Immature natural killer cell (primary cell): ENCODE results near the gene EXOC2. TPM values are rescaled to one million over a fixed set of nuclear protein-coding genes. Genes with fewer than 3 reads are reported as not detected.

Source experiments
- DNase-seq, 3 donors: peaks; one replicate each; pipeline ENCODE4 v3.0.0; 2022; ENCODE audit warnings: mixed read lengths in 1 of 3
- H3K27ac Mint-ChIP-seq, 6 donors: one replicate each; pipeline ENCODE4 v1.8.0; 2020; ENCODE audit warnings: mixed read lengths in 6 of 6, mild to moderate bottlenecking in 5 of 6, inconsistent platforms in 4 of 6, moderate library complexity in 3 of 6
- H3K27me3 Mint-ChIP-seq, 3 donors: one replicate each; pipeline ENCODE4 v1.8.0; 2020 to 2021; ENCODE audit warnings: low read depth in 3 of 3, mild to moderate bottlenecking in 3 of 3, mixed read lengths in 3 of 3, moderate library complexity in 3 of 3, inconsistent platforms in 1 of 3
- H3K36me3 Mint-ChIP-seq, 3 donors: one replicate each; pipeline ENCODE4 v1.8.0; 2020; ENCODE audit warnings: mixed read lengths in 3 of 3, inconsistent platforms in 2 of 3, mild to moderate bottlenecking in 2 of 3
- H3K4me1 Mint-ChIP-seq, 2 donors: one replicate each; pipeline ENCODE4 v1.8.0; 2020; ENCODE audit warnings: inconsistent platforms in 2 of 2, mild to moderate bottlenecking in 2 of 2, mixed read lengths in 2 of 2, moderate library complexity in 1 of 2
- H3K4me3 Mint-ChIP-seq, 5 donors: one replicate each; pipeline ENCODE4 v1.8.0; 2020; ENCODE audit warnings: mild to moderate bottlenecking in 5 of 5, mixed read lengths in 5 of 5, inconsistent platforms in 3 of 5, moderate library complexity in 3 of 5
- H3K9me3 Mint-ChIP-seq, 6 donors: one replicate each; pipeline ENCODE4 v1.8.0; 2020; ENCODE audit warnings: mild to moderate bottlenecking in 6 of 6, mixed read lengths in 6 of 6, inconsistent platforms in 4 of 6, moderate library complexity in 3 of 6
- polyA plus RNA-seq, 3 donors: library from polyadenylated mRNA; unstranded; fragments of 300-500 nt; fragmentation: Illumina TruSeq; gene quantifications; one replicate each; pipeline ENCODE4 v1.2.3, GENCODE V29; 2021

EXOC2 gene
- polyA plus RNA-seq, 3 donors from 2014 or later, result 23.8 to 33.8 (median 25.6) TPM

GRCh38 chr6:453152-453551 lies 239.8 kb downstream of the EXOC2 start:
- DNase-seq, result no peak
- Mint-ChIP-seq H3K4me1 (peaks cover 0 to 5% of the 10 kb centered on the region in 2 donors), H3K9me3 (peaks cover 0 to 2% (median 0%) of the 10 kb centered on the region in 6 donors), H3K27ac (no peak overlapping the region), H3K36me3 (peaks cover 0 to 6% (median 0%) of the 10 kb centered on the region in 3 donors), H3K4me3 (no peak overlapping the region), H3K27me3 (peaks cover 0 to 5% (median 2%) of the 10 kb centered on the region in 3 donors)

GRCh38 chr6:452301-453067 lies 240.5 kb downstream of the EXOC2 start:
- Mint-ChIP-seq H3K9me3 (peaks cover 0 to 2% (median 0%) of the 10 kb centered on the region in 6 donors), H3K27ac (no peak overlapping the region), H3K4me3 (no peak overlapping the region), H3K4me1 (peaks cover 0 to 5% of the 10 kb centered on the region in 2 donors), H3K36me3 (peaks cover 0 to 5% (median 0%) of the 10 kb centered on the region in 3 donors), H3K27me3 (peaks cover 0 to 8% (median 2%) of the 10 kb centered on the region in 3 donors)
- DNase-seq, result no peak

- H3K4me1 Mint-ChIP-seq, result peaks cover under 1 to 7% of the 10 kb centered on the region in 2 donors
- H3K9me3 Mint-ChIP-seq, result peaks cover 0 to 2% (median 0%) of the 10 kb centered on the region in 6 donors
- H3K27ac Mint-ChIP-seq, result no peak overlapping the region
- no peak overlapping the region for H3K4me3 Mint-ChIP-seq
- peaks cover 0 to 8% (median 2%) of the 10 kb centered on the region in 3 donors for H3K27me3 Mint-ChIP-seq
- no peak for DNase-seq
- no peaks in the 10 kb centered on the region for H3K36me3 Mint-ChIP-seq
Measured at GRCh38 chr6:451847-452246, 241.1 kb downstream of the EXOC2 start.

GRCh38 chr6:451336-451735 lies 241.6 kb downstream of the EXOC2 start:
- Mint-ChIP-seq H3K9me3 (peaks cover 0 to 2% (median 0%) of the 10 kb centered on the region in 6 donors), H3K4me1 (peaks cover 6 to 12% of the 10 kb centered on the region in 2 donors), H3K36me3 (no peaks in the 10 kb centered on the region), H3K27me3 (peaks cover 0 to 8% (median 2%) of the 10 kb centered on the region in 3 donors), H3K4me3 (no peak overlapping the region), H3K27ac (no peak overlapping the region)
- no peak for DNase-seq

- H3K36me3 Mint-ChIP-seq, result no peaks in the 10 kb centered on the region
- H3K27me3 Mint-ChIP-seq, result peaks cover 2 to 8% (median 4%) of the 10 kb centered on the region in 3 donors
- H3K4me3 Mint-ChIP-seq, result no peak overlapping the region
- no peak overlapping the region for H3K27ac Mint-ChIP-seq
- no peak for DNase-seq
- peaks cover 21 to 23% of the 10 kb centered on the region in 2 donors for H3K4me1 Mint-ChIP-seq
- H3K9me3 Mint-ChIP-seq, result peaks cover 0 to 2% (median 0%) of the 10 kb centered on the region in 6 donors
Measured at GRCh38 chr6:449486-450419, 243.2 kb downstream of the EXOC2 start.

- H3K27ac Mint-ChIP-seq, result no peak overlapping the region
- H3K4me1 Mint-ChIP-seq, result peaks cover 21 to 25% of the 10 kb centered on the region in 2 donors
- no peak overlapping the region for H3K4me3 Mint-ChIP-seq
- H3K9me3 Mint-ChIP-seq, result no peaks in the 10 kb centered on the region
- no peaks in the 10 kb centered on the region for H3K36me3 Mint-ChIP-seq
- H3K27me3 Mint-ChIP-seq, result peaks cover 2 to 8% (median 4%) of the 10 kb centered on the region in 3 donors
- no peak for DNase-seq
Measured at GRCh38 chr6:449057-449430, 243.9 kb downstream of the EXOC2 start.

- Mint-ChIP-seq H3K27me3 (peaks cover 2 to 8% (median 4%) of the 10 kb centered on the region in 3 donors), H3K36me3 (no peaks in the 10 kb centered on the region), H3K27ac (no peak overlapping the region), H3K4me3 (peak overlapping the region in 1 of 5 donors; percentile 7), H3K9me3 (no peaks in the 10 kb centered on the region), H3K4me1 (peaks cover 21 to 25% of the 10 kb centered on the region in 2 donors)
- DNase-seq, result no peak
Measured at GRCh38 chr6:448296-449056, 244.5 kb downstream of the EXOC2 start.

GRCh38 chr6:447381-448165 lies 245.4 kb downstream of the EXOC2 start:
- Mint-ChIP-seq H3K4me1 (peaks cover 21 to 25% of the 10 kb centered on the region in 2 donors), H3K27ac (no peak overlapping the region), H3K36me3 (no peaks in the 10 kb centered on the region), H3K9me3 (no peaks in the 10 kb centered on the region), H3K27me3 (peaks cover 2 to 8% (median 4%) of the 10 kb centered on the region in 3 donors), H3K4me3 (peak overlapping the region in 1 of 5 donors; percentile 7)
- DNase-seq, result no peak

- Mint-ChIP-seq H3K4me3 (peak overlapping the region in 3 of 5 donors; percentile 12 to 57 (median 46)), H3K27me3 (peaks cover 2 to 8% (median 4%) of the 10 kb centered on the region in 3 donors), H3K4me1 (peaks cover 23 to 25% of the 10 kb centered on the region in 2 donors), H3K27ac (peak overlapping the region in 1 of 6 donors; percentile 23), H3K36me3 (no peaks in the 10 kb centered on the region), H3K9me3 (no peaks in the 10 kb centered on the region)
- peak in 2 of 3 donors; percentile 23 to 29 for DNase-seq
Measured at GRCh38 chr6:446418-447366, 246.2 kb downstream of the EXOC2 start.

- DNase-seq, result no peak
- Mint-ChIP-seq H3K27me3 (peaks cover 0 to 8% (median 4%) of the 10 kb centered on the region in 3 donors), H3K4me3 (peak overlapping the region in 2 of 5 donors; percentile 9 to 49), H3K4me1 (peaks cover 23 to 25% of the 10 kb centered on the region in 2 donors), H3K9me3 (no peaks in the 10 kb centered on the region), H3K36me3 (no peaks in the 10 kb centered on the region), H3K27ac (peak overlapping the region in 4 of 6 donors; percentile 24 to 79 (median 38))
Measured at GRCh38 chr6:445571-446417, 247.1 kb downstream of the EXOC2 start.

- peaks cover 23 to 25% of the 10 kb centered on the region in 2 donors for H3K4me1 Mint-ChIP-seq
- peak overlapping the region in 1 of 6 donors; percentile 79 for H3K27ac Mint-ChIP-seq
- no peak for DNase-seq
- H3K4me3 Mint-ChIP-seq, result no peak overlapping the region
- peaks cover 0 to 8% (median 6%) of the 10 kb centered on the region in 3 donors for H3K27me3 Mint-ChIP-seq
- no peaks in the 10 kb centered on the region for H3K36me3 Mint-ChIP-seq
- no peaks in the 10 kb centered on the region for H3K9me3 Mint-ChIP-seq
Measured at GRCh38 chr6:444653-445275, 248.2 kb downstream of the EXOC2 start.
